H9 (cell line): Measurements from ENCODE around the gene SDK2. TPM values are rescaled to one million over a fixed set of nuclear protein-coding genes. Genes with fewer than 3 reads are reported as not detected.

ENCODE experiments used
- DNase-seq: peaks from one replicate; pipeline ENCODE4 v3.0.0-alpha.2; 2017
- H2AFZ ChIP-seq: one replicate; pipeline ENCODE4 v1.6.1; 2013; ENCODE audit warnings: mild to moderate bottlenecking, low read length, control low read depth, moderate library complexity
- H2AK5ac ChIP-seq: 2 replicates; pipeline ENCODE4 v1.6.1; 2013; ENCODE audit warnings: low read length, control low read depth, mixed read lengths; ENCODE audit not compliant: insufficient read length
- H2BK120ac ChIP-seq: one replicate; pipeline ENCODE4 v1.6.1; 2013; ENCODE audit warnings: low read depth, mild to moderate bottlenecking, low read length, control low read depth, inconsistent platforms; ENCODE audit not compliant: poor library complexity, severe bottlenecking
- H2BK12ac ChIP-seq: 2 replicates; pipeline ENCODE4 v1.6.1; 2013; ENCODE audit warnings: low read length, control low read depth, mixed read lengths, low read depth; ENCODE audit not compliant: insufficient read length
- H2BK15ac ChIP-seq: 2 replicates; pipeline ENCODE4 v1.6.1; 2013; ENCODE audit warnings: low read depth, low read length, control low read depth
- H2BK20ac ChIP-seq: one replicate; pipeline ENCODE4 v1.6.1; 2013; ENCODE audit warnings: low read depth, mild to moderate bottlenecking, low read length, control low read depth, inconsistent platforms; ENCODE audit not compliant: poor library complexity, severe bottlenecking
- H2BK5ac ChIP-seq: 2 replicates; pipeline ENCODE4 v1.6.1; 2013; ENCODE audit warnings: low read length, control low read depth, mixed read lengths; ENCODE audit not compliant: insufficient read length
- H3K14ac ChIP-seq: 2 replicates; pipeline ENCODE4 v1.6.1; 2013; ENCODE audit warnings: low read length, control low read depth; ENCODE audit not compliant: insufficient read depth
- H3K18ac ChIP-seq: 2 replicates; pipeline ENCODE4 v1.6.1; 2013; ENCODE audit warnings: low read depth, mild to moderate bottlenecking, mixed read lengths, low read length, control low read depth; ENCODE audit not compliant: insufficient read length
- H3K23ac ChIP-seq: 2 replicates; pipeline ENCODE4 v1.6.1; 2013; ENCODE audit warnings: low read length, control low read depth, mixed read lengths, low read depth; ENCODE audit not compliant: insufficient read length
- H3K23me2 ChIP-seq: 2 replicates; pipeline ENCODE4 v1.6.1; 2013; ENCODE audit warnings: low read depth, mild to moderate bottlenecking, mixed read lengths, low read length, control low read depth; ENCODE audit not compliant: insufficient read length, poor library complexity, severe bottlenecking
- H3K27ac ChIP-seq: 2 replicates; pipeline ENCODE4 v1.5.1; 2013; ENCODE audit warnings: low read length, control low read depth, mixed read lengths, low read depth; ENCODE audit not compliant: insufficient read length
- H3K27me3 ChIP-seq: 2 replicates; pipeline ENCODE4 v1.6.1; 2013; ENCODE audit warnings: low read length, control low read depth, inconsistent platforms; ENCODE audit not compliant: insufficient read depth
- H3K4ac ChIP-seq: 2 replicates; pipeline ENCODE4 v1.6.1; 2013; ENCODE audit warnings: low read depth, mild to moderate bottlenecking, control low read depth, inconsistent platforms, low read length, moderate library complexity
- H3K4me1 ChIP-seq: 2 replicates; pipeline ENCODE4 v1.6.1; 2013; ENCODE audit warnings: low read length, control low read depth, inconsistent platforms; ENCODE audit not compliant: insufficient read depth
- H3K4me2 ChIP-seq: 2 replicates; pipeline ENCODE4 v1.6.1; 2013; ENCODE audit warnings: low read length, control low read depth, mixed read lengths; ENCODE audit not compliant: insufficient read length, insufficient read depth
- H3K56ac ChIP-seq: 2 replicates; pipeline ENCODE4 v1.6.1; 2013; ENCODE audit warnings: low read depth, mild to moderate bottlenecking, mixed read lengths, low read length, control low read depth; ENCODE audit not compliant: insufficient read length
- H3K79me1 ChIP-seq: 2 replicates; pipeline ENCODE4 v1.6.1; 2013; ENCODE audit warnings: low read depth, mild to moderate bottlenecking, moderate library complexity, low read length, control low read depth, inconsistent platforms; ENCODE audit not compliant: insufficient read depth, poor library complexity, severe bottlenecking
- H3K79me2 ChIP-seq: 2 replicates; pipeline ENCODE4 v1.6.1; 2013; ENCODE audit warnings: low read length, control low read depth, inconsistent platforms; ENCODE audit not compliant: insufficient read depth
- H3K9ac ChIP-seq: 2 replicates; pipeline ENCODE4 v1.6.1; 2013; ENCODE audit warnings: low read length, control low read depth, mixed read lengths; ENCODE audit not compliant: insufficient read length; ENCODE audit errors: extremely low read depth
- H3K9me3 ChIP-seq: one replicate; pipeline ENCODE4 v1.6.1; 2013; ENCODE audit warnings: low read depth, low read length, inconsistent platforms; ENCODE audit not compliant: control insufficient read depth
- H3T11ph ChIP-seq: one replicate; pipeline ENCODE4 v1.6.1; 2013; ENCODE audit warnings: mild to moderate bottlenecking, low read length, control low read depth, inconsistent platforms
- H4K20me1 ChIP-seq: one replicate; pipeline ENCODE4 v1.6.1; 2013; ENCODE audit not compliant: control insufficient read depth, insufficient read length, insufficient read depth
- H4K5ac ChIP-seq: 2 replicates; pipeline ENCODE4 v1.6.1; 2013; ENCODE audit warnings: low read depth, mild to moderate bottlenecking, mixed read lengths, low read length, control low read depth; ENCODE audit not compliant: insufficient read length
- H4K8ac ChIP-seq: replicated peaks from 2 replicates; pipeline ENCODE4 v1.6.1; 2013; ENCODE audit warnings: low read length, control low read depth, mixed read lengths, low read depth; ENCODE audit not compliant: insufficient read length
- H4K91ac ChIP-seq: 2 replicates; pipeline ENCODE4 v1.6.1; 2013; ENCODE audit warnings: low read depth, mild to moderate bottlenecking, moderate library complexity, mixed read lengths, low read length, control low read depth; ENCODE audit not compliant: insufficient read length
- H3K27ac Mint-ChIP-seq, 3 experiments: 2 replicates in 2 of 3; 3 replicates in 1 of 3; pipeline ENCODE4 v1.8.0; 2020 to 2021; ENCODE audit warnings: mixed read lengths in 3 of 3, mild to moderate bottlenecking in 1 of 3, moderate library complexity in 1 of 3
- H3K27me3 Mint-ChIP-seq: 2 replicates; pipeline ENCODE4 v1.8.0; 2021; ENCODE audit warnings: low read depth, mild to moderate bottlenecking, moderate library complexity, mixed read lengths
- H3K36me3 Mint-ChIP-seq, 3 experiments: 2 replicates in 2 of 3; 3 replicates in 1 of 3; pipeline ENCODE4 v1.8.0; 2020 to 2021; ENCODE audit warnings: low read depth in 3 of 3, mixed read lengths in 3 of 3; ENCODE audit not compliant: insufficient read depth in 1 of 3
- H3K4me1 Mint-ChIP-seq, 2 experiments: 2 replicates each; pipeline ENCODE4 v1.8.0; 2020; ENCODE audit warnings: mixed read lengths in 2 of 2
- H3K4me3 Mint-ChIP-seq, 2 experiments: 2 replicates in 1 of 2; 3 replicates in 1 of 2; pipeline ENCODE4 v1.8.0; 2020 to 2021; ENCODE audit warnings: mild to moderate bottlenecking in 2 of 2, mixed read lengths in 2 of 2, moderate library complexity in 1 of 2
- H3K9me3 Mint-ChIP-seq, 2 experiments: 2 replicates in 1 of 2; 3 replicates in 1 of 2; pipeline ENCODE4 v1.8.0; 2020; ENCODE audit warnings: mild to moderate bottlenecking in 2 of 2, mixed read lengths in 2 of 2, moderate library complexity in 1 of 2
- WGBS: extraction: QIAGEN DNeasy Blood & Tissue Kit; methylation state at CpG from one replicate; pipeline ENCODE4 v1.1.7; 2013; ENCODE audit warnings: missing lambda C conversion rate, low lambda C conversion rate, mixed read lengths; ENCODE audit not compliant: insufficient read length; ENCODE audit errors: extremely low coverage; 5-methylcytosine and 5-hydroxymethylcytosine counted together
- total RNA-seq: library from RNA; stranded (reverse); gene quantifications from 2 replicates; pipeline ENCODE4 v1.2.1, GENCODE V29; 2021
- TF ChIP-seq, protein P1 (sequence below): fragments of 200-600 bp; sonication (generic); conservative IDR thresholded peaks from 3 replicates; pipeline ENCODE4 v1.8.0; 2021; ENCODE audit warnings: antibody characterized with exemption, mild to moderate bottlenecking

SDK2 gene
- total RNA-seq, 1 experiment from 2014 or later: 9.1 TPM

- no peaks in the 10 kb centered on the region for H4K20me1 ChIP-seq
- TF ChIP-seq, protein P1, sequence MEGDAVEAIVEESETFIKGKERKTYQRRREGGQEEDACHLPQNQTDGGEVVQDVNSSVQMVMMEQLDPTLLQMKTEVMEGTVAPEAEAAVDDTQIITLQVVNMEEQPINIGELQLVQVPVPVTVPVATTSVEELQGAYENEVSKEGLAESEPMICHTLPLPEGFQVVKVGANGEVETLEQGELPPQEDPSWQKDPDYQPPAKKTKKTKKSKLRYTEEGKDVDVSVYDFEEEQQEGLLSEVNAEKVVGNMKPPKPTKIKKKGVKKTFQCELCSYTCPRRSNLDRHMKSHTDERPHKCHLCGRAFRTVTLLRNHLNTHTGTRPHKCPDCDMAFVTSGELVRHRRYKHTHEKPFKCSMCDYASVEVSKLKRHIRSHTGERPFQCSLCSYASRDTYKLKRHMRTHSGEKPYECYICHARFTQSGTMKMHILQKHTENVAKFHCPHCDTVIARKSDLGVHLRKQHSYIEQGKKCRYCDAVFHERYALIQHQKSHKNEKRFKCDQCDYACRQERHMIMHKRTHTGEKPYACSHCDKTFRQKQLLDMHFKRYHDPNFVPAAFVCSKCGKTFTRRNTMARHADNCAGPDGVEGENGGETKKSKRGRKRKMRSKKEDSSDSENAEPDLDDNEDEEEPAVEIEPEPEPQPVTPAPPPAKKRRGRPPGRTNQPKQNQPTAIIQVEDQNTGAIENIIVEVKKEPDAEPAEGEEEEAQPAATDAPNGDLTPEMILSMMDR: no peak
- H2AK5ac ChIP-seq: no peak overlapping the region
- Mint-ChIP-seq H3K36me3 (no peaks in the 10 kb centered on the region), H3K4me3 (peak overlapping the region; percentile 72 to 89), H3K27me3 (peaks cover 76% of the 10 kb centered on the region), H3K27ac (no peak overlapping the region), H3K9me3 (no peaks in the 10 kb centered on the region), H3K4me1 (peaks cover 32 to 55% of the 10 kb centered on the region in 2 experiments)
- H2BK20ac ChIP-seq: no peak overlapping the region
- peaks cover 16% of the 10 kb centered on the region; the same call in 1 of the 2 replicates for H3K27me3 ChIP-seq
- no peak overlapping the region for H2BK5ac ChIP-seq
- no peak overlapping the region for H2BK12ac ChIP-seq
- no peaks in the 10 kb centered on the region for H3K4me1 ChIP-seq
- H3K4me2 ChIP-seq: peak overlapping the region; percentile 46
- H3K79me1 ChIP-seq: no peaks in the 10 kb centered on the region
- no peak overlapping the region for H3K9ac ChIP-seq
- DNase-seq: no peak
- no peak overlapping the region for H4K5ac ChIP-seq
- H3K4ac ChIP-seq: no peak overlapping the region
- H2BK15ac ChIP-seq: no peak overlapping the region
- H3K14ac ChIP-seq: no peak overlapping the region
- no peak overlapping the region for H3K56ac ChIP-seq
- H3K23ac ChIP-seq: no peak overlapping the region
- no peak overlapping the region for H2BK120ac ChIP-seq
- no peak overlapping the region for H4K8ac ChIP-seq
- H3K23me2 ChIP-seq: peaks cover 23% of the 10 kb centered on the region
- no peak overlapping the region for H2AFZ ChIP-seq
- H3K27ac ChIP-seq: no peak overlapping the region
- H3K18ac ChIP-seq: no peak overlapping the region
- no peak overlapping the region for H3T11ph ChIP-seq
- H3K9me3 ChIP-seq: no peaks in the 10 kb centered on the region
- H4K91ac ChIP-seq: no peak overlapping the region
- no peaks in the 10 kb centered on the region for H3K79me2 ChIP-seq
- WGBS: no CpG with 5 or more reads among the region's 13 CpGs
These were observed 447 bp downstream of the SDK2 start for GRCh38 chr17:73643852-73644144.
